Peyer's patch (tissue), 4 donors: Measurements from ENCODE around the gene FOXL2. TPM values are rescaled to one million over a fixed set of nuclear protein-coding genes. Genes with fewer than 3 reads are reported as not detected.

Source experiments
- DNase-seq, 3 donors: peaks; one replicate each; pipeline ENCODE4 v3.0.0-alpha.2; 2017 to 2019
- H3K27ac ChIP-seq, 4 donors: fragments of 200-600 bp; sonication (generic); one replicate each; pipeline ENCODE4 v1.5.1; 2016 to 2019
- H3K27me3 ChIP-seq, 2 donors: fragments of 200-600 bp; sonication (generic); one replicate each; pipeline ENCODE4 v1.5.1; 2019
- H3K36me3 ChIP-seq, 3 donors: fragments of 200-600 bp; sonication (generic); one replicate each; pipeline ENCODE4 v1.5.1; 2016 to 2019
- H3K4me1 ChIP-seq, 4 donors: fragments of 200-600 bp; sonication (generic); one replicate each; pipeline ENCODE4 v1.5.1; 2016 to 2019
- H3K4me3 ChIP-seq, 4 donors: fragments of 200-600 bp; sonication (generic); 1 replicate in 3 of 4; 2 replicates in 1 of 4; pipeline ENCODE4 v1.5.1; 2016 to 2019; ENCODE audit warnings: mild to moderate bottlenecking in 1 of 4
- H3K9me3 ChIP-seq, 4 donors: fragments of 200-600 bp; sonication (generic); one replicate each; pipeline ENCODE4 v1.5.1; 2016 to 2019; ENCODE audit warnings: mild to moderate bottlenecking in 1 of 4
- POLR2A ChIP-seq, 2 donors: fragments of 450-650 bp; IDR thresholded peaks; one replicate each; pipeline ENCODE4 v1.5.1; 2017; ENCODE audit warnings: antibody characterized with exemption in 2 of 2, mild to moderate bottlenecking in 2 of 2, moderate library complexity in 2 of 2
- total RNA-seq, 4 donors: library from RNA; depleted of rRNA; stranded (reverse); fragments of >200 nt; gene quantifications; one replicate each; pipeline ENCODE4 v1.1.0, GENCODE V29; 2016
- TF ChIP-seq, protein P1 (sequence below), 6 experiments: fragments of 450-650 bp in 4 of 6; fragments of 200-600 bp in 2 of 6; sonication (generic) in 1 of 6; IDR thresholded peaks; one replicate each; pipeline ENCODE4 v1.5.1; 2017 to 2019; ENCODE audit warnings: antibody characterized with exemption in 6 of 6, mild to moderate bottlenecking in 3 of 6, moderate library complexity in 1 of 6

Gene FOXL2
- total RNA-seq, 4 donors from 2014 or later, result not detected

DNA sequence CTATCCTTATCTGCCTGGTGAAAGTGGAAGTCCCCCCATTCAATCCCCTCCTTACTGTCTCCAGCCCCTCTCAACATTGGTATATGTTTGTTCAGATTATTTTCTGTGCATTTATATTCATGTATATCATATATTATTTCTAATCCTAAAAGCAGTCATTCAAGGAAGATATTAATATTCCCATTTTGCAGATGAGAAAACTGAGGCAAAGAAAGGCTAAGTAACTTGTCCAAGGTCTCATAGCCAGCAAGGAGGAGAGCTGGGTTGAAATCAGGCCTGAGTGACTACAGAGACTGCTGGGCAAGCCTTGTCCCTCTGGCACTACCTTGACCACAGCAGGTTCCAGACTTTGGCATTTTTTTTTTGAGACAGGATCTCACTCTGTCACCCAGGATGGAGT is 29.1 kb upstream of the FOXL2 start:
- Histone ChIP-seq H3K4me3 (no peak overlapping the region), H3K27me3 (no peaks in the 10 kb centered on the region), H3K9me3 (no peaks in the 10 kb centered on the region), H3K36me3 (no peaks in the 10 kb centered on the region), H3K27ac (no peak overlapping the region), H3K4me1 (no peaks in the 10 kb centered on the region)
- TF ChIP-seq, protein P1, sequence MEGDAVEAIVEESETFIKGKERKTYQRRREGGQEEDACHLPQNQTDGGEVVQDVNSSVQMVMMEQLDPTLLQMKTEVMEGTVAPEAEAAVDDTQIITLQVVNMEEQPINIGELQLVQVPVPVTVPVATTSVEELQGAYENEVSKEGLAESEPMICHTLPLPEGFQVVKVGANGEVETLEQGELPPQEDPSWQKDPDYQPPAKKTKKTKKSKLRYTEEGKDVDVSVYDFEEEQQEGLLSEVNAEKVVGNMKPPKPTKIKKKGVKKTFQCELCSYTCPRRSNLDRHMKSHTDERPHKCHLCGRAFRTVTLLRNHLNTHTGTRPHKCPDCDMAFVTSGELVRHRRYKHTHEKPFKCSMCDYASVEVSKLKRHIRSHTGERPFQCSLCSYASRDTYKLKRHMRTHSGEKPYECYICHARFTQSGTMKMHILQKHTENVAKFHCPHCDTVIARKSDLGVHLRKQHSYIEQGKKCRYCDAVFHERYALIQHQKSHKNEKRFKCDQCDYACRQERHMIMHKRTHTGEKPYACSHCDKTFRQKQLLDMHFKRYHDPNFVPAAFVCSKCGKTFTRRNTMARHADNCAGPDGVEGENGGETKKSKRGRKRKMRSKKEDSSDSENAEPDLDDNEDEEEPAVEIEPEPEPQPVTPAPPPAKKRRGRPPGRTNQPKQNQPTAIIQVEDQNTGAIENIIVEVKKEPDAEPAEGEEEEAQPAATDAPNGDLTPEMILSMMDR (IDR thresholded peaks at IDR 0.05), result no peak
- no peak for TF ChIP-seq POLR2A (IDR thresholded peaks at IDR 0.05)
- no peak for DNase-seq

DNA sequence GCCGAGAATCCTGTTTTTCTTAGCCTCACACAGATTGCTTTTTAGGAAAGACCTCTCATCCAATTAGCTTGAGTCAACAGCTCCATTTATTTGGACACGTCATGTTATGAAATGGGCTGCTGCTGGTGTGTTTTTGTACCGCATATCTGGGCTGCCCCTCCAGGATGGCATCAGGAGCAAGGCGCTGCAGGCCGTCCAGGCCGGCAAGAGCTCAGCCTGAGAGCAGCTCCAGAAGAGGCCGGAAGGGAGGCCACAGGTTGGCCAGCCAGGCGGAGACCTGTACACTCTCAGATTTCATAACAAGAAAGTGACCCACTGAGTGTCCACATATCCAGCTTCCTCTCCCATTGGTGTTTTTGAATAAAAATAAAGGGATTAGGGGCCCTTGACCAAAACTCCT is 28.4 kb upstream of the FOXL2 start:
- Histone ChIP-seq H3K27me3 (no peaks in the 10 kb centered on the region), H3K36me3 (no peaks in the 10 kb centered on the region), H3K4me1 (no peaks in the 10 kb centered on the region), H3K9me3 (no peaks in the 10 kb centered on the region), H3K4me3 (no peak overlapping the region), H3K27ac (no peak overlapping the region)
- no peak for TF ChIP-seq POLR2A (IDR thresholded peaks at IDR 0.05)
- TF ChIP-seq, protein P1 (IDR thresholded peaks at IDR 0.05), result no peak
- no peak for DNase-seq

DNA sequence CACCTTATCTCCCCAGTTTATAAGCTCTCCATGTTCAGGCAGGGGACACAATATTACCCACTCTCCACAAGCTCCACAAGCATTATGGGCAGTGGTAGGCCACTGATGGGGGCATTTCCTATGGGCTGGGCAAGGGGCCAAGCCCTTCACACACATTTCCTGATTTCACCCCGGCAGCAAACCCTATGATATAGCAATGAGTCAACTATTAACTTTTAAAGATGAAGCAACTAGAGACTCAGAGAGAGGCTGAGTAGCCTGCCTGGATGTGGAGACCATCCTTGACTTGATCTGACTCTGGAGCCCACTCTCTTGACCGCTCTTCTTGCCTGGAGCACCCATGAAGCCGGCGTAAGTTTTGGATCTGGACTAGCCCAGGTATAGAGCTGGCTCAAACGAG is 27.5 kb upstream of the FOXL2 start:
- Histone ChIP-seq H3K4me3 (no peak overlapping the region), H3K27me3 (no peaks in the 10 kb centered on the region), H3K36me3 (no peaks in the 10 kb centered on the region), H3K27ac (no peak overlapping the region), H3K9me3 (no peaks in the 10 kb centered on the region), H3K4me1 (no peaks in the 10 kb centered on the region)
- no peak for TF ChIP-seq POLR2A (IDR thresholded peaks at IDR 0.05)
- TF ChIP-seq, protein P1 (IDR thresholded peaks at IDR 0.05), result no peak
- no peak for DNase-seq

DNA sequence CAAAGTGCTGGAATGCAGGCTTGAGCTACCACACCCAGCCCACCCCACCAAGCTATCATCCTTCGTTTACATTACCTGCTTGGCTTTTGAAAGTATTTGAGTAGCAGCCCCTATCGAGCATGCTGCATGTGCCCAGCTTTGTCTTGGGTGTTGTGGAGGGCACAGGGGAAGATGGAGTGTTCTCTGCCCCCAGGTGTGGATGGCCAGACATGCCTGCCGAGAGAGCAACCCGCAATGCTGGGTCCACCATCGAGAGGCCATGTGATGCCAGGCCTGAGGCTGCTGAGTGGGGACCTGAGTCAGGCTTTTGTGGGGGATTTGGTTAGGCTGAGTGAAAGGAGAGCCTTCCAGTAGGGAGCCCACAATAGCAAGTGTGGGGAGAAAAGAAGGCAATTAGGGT is 26.0 kb upstream of the FOXL2 start:
- H3K4me3 ChIP-seq, result no peak overlapping the region
- no peak for DNase-seq

DNA sequence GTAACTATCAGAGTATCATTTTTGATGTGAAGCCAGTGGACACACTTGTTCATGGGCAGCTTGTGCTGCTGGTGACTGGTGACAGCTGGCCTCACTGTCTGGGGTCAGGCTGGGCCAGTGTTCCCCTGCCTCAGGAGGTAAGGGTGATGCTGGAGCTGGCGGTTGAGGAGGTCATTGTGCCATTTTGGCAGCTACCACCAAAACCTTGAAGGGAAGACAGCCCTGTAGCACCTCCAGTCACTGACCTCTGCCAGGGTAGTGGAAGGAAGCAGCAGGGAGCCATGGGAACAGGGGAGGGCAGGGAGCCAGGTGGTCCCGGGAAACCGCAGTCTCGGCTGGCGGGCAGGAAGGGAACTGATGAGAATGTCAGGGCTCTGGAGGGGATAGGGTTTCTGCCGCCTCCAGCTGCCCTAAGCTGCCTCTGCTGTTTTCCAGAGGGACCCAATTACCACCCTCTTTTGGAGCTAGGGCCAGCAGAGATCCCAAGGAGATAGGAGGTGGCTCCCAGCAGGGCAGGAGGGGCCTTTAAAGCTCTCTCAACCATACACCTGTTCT is 24.9 kb upstream of the FOXL2 start:
- no peaks in the 10 kb centered on the region for H3K9me3 ChIP-seq
- H3K27me3 ChIP-seq, result no peaks in the 10 kb centered on the region
- DNase-seq, result no peak
- no peak overlapping the region for H3K27ac ChIP-seq
- TF ChIP-seq POLR2A (IDR thresholded peaks at IDR 0.05), result no peak
- H3K4me1 ChIP-seq, result no peaks in the 10 kb centered on the region
- H3K4me3 ChIP-seq, result no peak overlapping the region
- no peaks in the 10 kb centered on the region for H3K36me3 ChIP-seq

More for the DNA sequence above, 26.0 kb upstream of the FOXL2 start:
- TF ChIP-seq, protein P1 (IDR thresholded peaks at IDR 0.05), result no peak
- no peak for TF ChIP-seq POLR2A (IDR thresholded peaks at IDR 0.05)
- Histone ChIP-seq H3K27me3 (no peaks in the 10 kb centered on the region), H3K36me3 (no peaks in the 10 kb centered on the region), H3K9me3 (no peaks in the 10 kb centered on the region), H3K4me1 (no peaks in the 10 kb centered on the region), H3K27ac (no peak overlapping the region)

DNA sequence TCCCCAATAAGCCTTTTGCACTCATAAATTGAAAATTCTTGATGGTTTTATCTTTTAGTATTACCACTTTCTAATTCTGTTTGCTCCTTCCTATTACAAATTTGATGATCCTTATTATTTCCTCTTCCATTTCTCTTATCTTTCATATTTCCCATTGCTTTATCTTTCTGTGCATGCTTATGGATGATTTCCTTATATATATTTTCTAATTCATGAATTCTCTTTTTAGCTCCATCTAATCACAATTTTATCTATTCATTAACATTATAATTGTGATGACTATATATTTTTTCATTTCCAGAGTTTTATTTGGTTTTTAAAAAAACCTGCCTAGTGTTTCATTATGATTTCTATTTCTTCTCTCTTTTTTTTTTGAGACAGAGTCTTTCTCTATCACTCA is 18.0 kb upstream of the FOXL2 start:
- Histone ChIP-seq H3K36me3 (no peaks in the 10 kb centered on the region), H3K27ac (no peak overlapping the region), H3K9me3 (peaks cover 0 to 5% (median 0%) of the 10 kb centered on the region in 4 donors), H3K27me3 (peaks cover 0 to 10% of the 10 kb centered on the region in 2 donors), H3K4me3 (no peak overlapping the region), H3K4me1 (peaks cover 0 to 5% (median 0%) of the 10 kb centered on the region in 4 donors)
- TF ChIP-seq, protein P1 (IDR thresholded peaks at IDR 0.05), result no peak
- no peak for TF ChIP-seq POLR2A (IDR thresholded peaks at IDR 0.05)
- DNase-seq, result no peak
